Non-pigmented ciliary epithelial cell (primary cell): ENCODE results near the gene CHKA.

Experiments
- DNase-seq: peaks from one replicate; pipeline ENCODE4 v3.0.0-alpha.2; 2010; ENCODE audit warnings: low read depth

The CHKA gene

GRCh38 chr11:68071281-68072048 lies 49.7 kb downstream of the CHKA start:
- no peak for DNase-seq

GRCh38 chr11:68067991-68068390 lies 53.2 kb downstream of the CHKA start:
- DNase-seq, result no peak

GRCh38 chr11:68066742-68067141 lies 54.4 kb downstream of the CHKA start:
- no peak for DNase-seq

- DNase-seq, result no peak
Measured at GRCh38 chr11:68065841-68066240, 55.3 kb downstream of the CHKA start.

- no peak for DNase-seq
Measured at GRCh38 chr11:68064926-68065325, 56.3 kb downstream of the CHKA start.

GRCh38 chr11:68061508-68061907 lies 59.7 kb downstream of the CHKA start:
- DNase-seq, result no peak

GRCh38 chr11:68057807-68058206 lies 63.4 kb downstream of the CHKA start:
- no peak for DNase-seq

GRCh38 chr11:68056317-68057285 lies 64.6 kb downstream of the CHKA start:
- DNase-seq, result no peak

- no peak for DNase-seq
Measured at GRCh38 chr11:68053981-68054812, 67.0 kb downstream of the CHKA start.

GRCh38 chr11:68053117-68053516 lies 68.1 kb downstream of the CHKA start:
- DNase-seq, result no peak

GRCh38 chr11:68052137-68052873 lies 68.9 kb downstream of the CHKA start:
- no peak for DNase-seq

- DNase-seq, result no peak
Measured at GRCh38 chr11:68051191-68052136, 69.7 kb downstream of the CHKA start.

- DNase-seq, result no peak
Measured at GRCh38 chr11:68050371-68050841, 70.8 kb downstream of the CHKA start.

GRCh38 chr11:68049509-68050370 lies 71.4 kb downstream of the CHKA start:
- DNase-seq, result no peak

GRCh38 chr11:68048681-68049508 lies 72.3 kb downstream of the CHKA start:
- no peak for DNase-seq

GRCh38 chr11:68047437-68048290 lies 73.5 kb downstream of the CHKA start:
- DNase-seq, result no peak

- no peak for DNase-seq
Measured at GRCh38 chr11:68044898-68045351, 76.3 kb downstream of the CHKA start.
